HFFc6 (cell line): ENCODE results near the gene GALNT10. TPM values are rescaled to one million over a fixed set of nuclear protein-coding genes. Genes with fewer than 3 reads are reported as not detected.

ENCODE experiments used
- DNase-seq: peaks from one replicate; pipeline ENCODE4 v3.0.0-alpha.2; 2018
- H3K27ac Mint-ChIP-seq: 2 replicates; pipeline ENCODE4 v1.8.0; 2020; ENCODE audit warnings: mild to moderate bottlenecking, mixed read lengths
- H3K27me3 Mint-ChIP-seq: 2 replicates; pipeline ENCODE4 v1.8.0; 2021; ENCODE audit warnings: mild to moderate bottlenecking, moderate library complexity, mixed read lengths; ENCODE audit not compliant: insufficient read depth
- H3K36me3 Mint-ChIP-seq: 2 replicates; pipeline ENCODE4 v1.8.0; 2021; ENCODE audit warnings: low read depth, mixed read lengths
- H3K4me1 Mint-ChIP-seq: 2 replicates; pipeline ENCODE4 v1.8.0; 2020; ENCODE audit warnings: low read depth, mixed read lengths
- H3K4me3 Mint-ChIP-seq: 2 replicates; pipeline ENCODE4 v1.8.0; 2020; ENCODE audit warnings: mild to moderate bottlenecking, moderate library complexity, mixed read lengths
- H3K9me3 Mint-ChIP-seq: 2 replicates; pipeline ENCODE4 v1.8.0; 2020; ENCODE audit warnings: mild to moderate bottlenecking, mixed read lengths
- total RNA-seq, 6 experiments: library from RNA; stranded (reverse); fragmentation: NEBNext Ultra II Directional; extraction: Animal tissue kit (Norgen Biotek cat#: 25700); gene quantifications; 2 replicates in 1 of 6; 3 replicates in 5 of 6; pipeline ENCODE4 v1.2.3, GENCODE V29; 2021
- TF ChIP-seq, protein P1 (sequence below): fragments of 200-600 bp; sonication (generic); IDR thresholded peaks from 2 replicates; pipeline ENCODE4 v1.5.0; 2021; ENCODE audit warnings: antibody characterized with exemption, mild to moderate bottlenecking

GALNT10 gene
- total RNA-seq, 6 experiments from 2014 or later = 129 to 161 (median 157) TPM

DNA sequence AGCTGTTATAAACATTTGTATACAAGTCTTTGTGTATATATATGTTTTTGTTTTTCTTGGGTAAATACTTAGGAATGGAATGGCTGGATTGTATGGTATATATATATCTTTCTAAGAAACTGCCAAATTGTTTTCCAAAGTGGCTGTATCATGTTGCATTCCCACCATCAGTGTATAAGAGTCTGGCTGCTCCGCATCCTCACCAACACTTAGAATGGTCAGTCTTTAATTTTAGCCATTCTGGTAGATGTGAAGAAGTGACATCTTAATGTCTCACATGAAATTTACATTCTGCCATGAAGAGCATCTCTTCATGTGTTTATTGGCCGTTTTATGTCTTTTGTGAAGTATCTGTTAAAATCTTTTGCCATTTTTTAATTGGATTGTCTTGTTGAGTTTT lies 31.9 kb downstream of the GALNT10 start:
- Mint-ChIP-seq H3K4me3 (no peak overlapping the region; the same call in 1 of the 2 replicates), H3K27me3 (no peaks in the 10 kb centered on the region; the same call in none of the 2 replicates), H3K4me1 (peaks cover 63% of the 10 kb centered on the region), H3K36me3 (peaks cover 52% of the 10 kb centered on the region), H3K9me3 (peaks cover 10% of the 10 kb centered on the region), H3K27ac (peak overlapping the region; percentile 98)
- DNase-seq = no peak
- TF ChIP-seq, protein P1, sequence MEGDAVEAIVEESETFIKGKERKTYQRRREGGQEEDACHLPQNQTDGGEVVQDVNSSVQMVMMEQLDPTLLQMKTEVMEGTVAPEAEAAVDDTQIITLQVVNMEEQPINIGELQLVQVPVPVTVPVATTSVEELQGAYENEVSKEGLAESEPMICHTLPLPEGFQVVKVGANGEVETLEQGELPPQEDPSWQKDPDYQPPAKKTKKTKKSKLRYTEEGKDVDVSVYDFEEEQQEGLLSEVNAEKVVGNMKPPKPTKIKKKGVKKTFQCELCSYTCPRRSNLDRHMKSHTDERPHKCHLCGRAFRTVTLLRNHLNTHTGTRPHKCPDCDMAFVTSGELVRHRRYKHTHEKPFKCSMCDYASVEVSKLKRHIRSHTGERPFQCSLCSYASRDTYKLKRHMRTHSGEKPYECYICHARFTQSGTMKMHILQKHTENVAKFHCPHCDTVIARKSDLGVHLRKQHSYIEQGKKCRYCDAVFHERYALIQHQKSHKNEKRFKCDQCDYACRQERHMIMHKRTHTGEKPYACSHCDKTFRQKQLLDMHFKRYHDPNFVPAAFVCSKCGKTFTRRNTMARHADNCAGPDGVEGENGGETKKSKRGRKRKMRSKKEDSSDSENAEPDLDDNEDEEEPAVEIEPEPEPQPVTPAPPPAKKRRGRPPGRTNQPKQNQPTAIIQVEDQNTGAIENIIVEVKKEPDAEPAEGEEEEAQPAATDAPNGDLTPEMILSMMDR = no peak

DNA sequence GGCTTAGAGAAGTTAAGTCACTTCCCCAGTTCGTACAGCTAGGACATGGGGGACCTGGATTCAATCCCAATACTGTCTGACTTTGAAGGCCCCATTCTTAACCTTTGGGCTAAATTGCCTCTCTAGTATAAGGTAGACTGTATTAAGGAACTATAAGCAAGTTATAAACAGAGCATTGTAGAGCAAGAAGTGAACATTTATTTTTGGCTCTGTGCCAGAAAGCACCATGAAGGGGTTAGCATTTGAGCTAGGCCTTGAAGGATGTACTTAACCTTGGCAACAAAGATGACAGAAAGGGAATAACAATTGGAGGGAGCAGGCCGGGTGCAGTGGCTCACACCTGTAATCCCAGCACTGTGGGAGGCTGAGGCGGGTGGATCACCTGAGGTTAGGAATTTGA lies 32.8 kb downstream of the GALNT10 start:
- peaks cover 56% of the 10 kb centered on the region for H3K4me1 Mint-ChIP-seq
- TF ChIP-seq, protein P1 = no peak
- H3K9me3 Mint-ChIP-seq = peaks cover 17% of the 10 kb centered on the region
- no peak for DNase-seq
- H3K27me3 Mint-ChIP-seq = no peaks in the 10 kb centered on the region; the same call in none of the 2 replicates
- no peak overlapping the region for H3K27ac Mint-ChIP-seq
- no peak overlapping the region; the same call in 1 of the 2 replicates for H3K4me3 Mint-ChIP-seq
- H3K36me3 Mint-ChIP-seq = peaks cover 61% of the 10 kb centered on the region

DNA sequence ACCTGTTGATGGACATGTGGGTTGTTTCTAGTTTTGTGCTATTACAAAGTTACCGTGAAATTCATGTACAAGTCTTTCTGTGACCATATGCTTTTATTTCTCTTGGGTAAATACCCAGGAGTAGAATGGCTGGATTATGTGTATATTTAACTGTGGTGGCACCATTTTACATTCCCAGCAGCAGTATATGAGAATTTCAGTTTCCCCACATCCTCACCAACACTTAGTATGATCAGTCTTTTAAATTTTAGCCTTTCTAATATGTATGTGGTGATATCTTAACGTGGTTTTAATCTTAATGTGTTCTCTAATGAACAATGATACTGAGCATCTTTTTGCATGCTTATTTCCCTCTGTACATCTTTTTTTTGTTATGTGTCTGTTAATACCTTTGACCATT lies 36.6 kb downstream of the GALNT10 start:
- Mint-ChIP-seq H3K4me1 (peaks cover 31% of the 10 kb centered on the region), H3K27me3 (no peaks in the 10 kb centered on the region; the same call in none of the 2 replicates), H3K4me3 (no peak overlapping the region), H3K9me3 (peaks cover 17% of the 10 kb centered on the region), H3K36me3 (peaks cover 57% of the 10 kb centered on the region), H3K27ac (no peak overlapping the region)
- TF ChIP-seq, protein P1 = no peak
- no peak for DNase-seq

DNA sequence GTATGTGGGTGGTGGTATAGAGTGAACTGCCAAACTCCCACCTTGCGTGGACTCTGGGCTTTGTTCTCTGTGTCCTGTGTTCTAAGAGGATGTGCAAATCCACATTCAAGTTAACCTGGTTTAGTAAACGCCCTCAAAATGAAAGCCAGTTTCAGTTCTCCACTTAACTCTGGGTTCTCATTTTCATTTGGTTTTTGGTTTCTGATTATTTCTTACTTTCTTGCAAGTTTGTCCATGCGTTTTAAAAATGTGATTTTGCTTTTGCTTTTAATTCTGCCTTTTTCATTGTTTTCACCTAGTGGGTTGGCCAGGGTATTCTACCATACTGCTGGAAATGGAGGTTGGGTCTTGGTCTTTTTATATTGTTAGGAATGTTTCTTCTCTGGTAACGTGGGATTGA lies 38.2 kb downstream of the GALNT10 start:
- TF ChIP-seq, protein P1 = no peak
- H3K9me3 Mint-ChIP-seq = peaks cover 17% of the 10 kb centered on the region
- peaks cover 46% of the 10 kb centered on the region for H3K36me3 Mint-ChIP-seq
- H3K27me3 Mint-ChIP-seq = no peaks in the 10 kb centered on the region; the same call in none of the 2 replicates
- DNase-seq = no peak
- H3K27ac Mint-ChIP-seq = no peak overlapping the region; the same call in 1 of the 2 replicates
- no peak overlapping the region for H3K4me3 Mint-ChIP-seq
- peaks cover 16% of the 10 kb centered on the region for H3K4me1 Mint-ChIP-seq

DNA sequence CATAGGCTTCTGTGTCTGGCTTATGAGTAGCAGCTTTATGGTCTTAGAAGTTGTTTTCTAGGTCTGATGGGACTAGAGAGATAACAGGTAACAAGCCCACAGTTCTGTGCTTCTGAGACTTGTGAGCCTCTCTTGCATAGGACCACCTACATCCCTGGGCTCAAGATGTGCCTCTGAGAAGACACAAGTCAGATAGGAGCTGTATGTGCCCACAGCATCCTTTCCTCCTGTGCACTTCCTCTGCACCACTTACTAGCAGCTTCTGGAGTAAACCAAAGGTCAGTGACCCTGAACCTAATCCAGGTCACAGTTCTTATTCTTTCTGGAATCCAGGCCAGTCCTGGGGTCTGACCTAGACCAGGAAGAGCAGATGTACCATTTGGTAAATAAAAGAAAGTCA lies 40.0 kb downstream of the GALNT10 start:
- Mint-ChIP-seq H3K27me3 (no peaks in the 10 kb centered on the region; the same call in none of the 2 replicates), H3K36me3 (peaks cover 40% of the 10 kb centered on the region), H3K4me3 (no peak overlapping the region), H3K27ac (no peak overlapping the region), H3K9me3 (peaks cover 17% of the 10 kb centered on the region), H3K4me1 (peaks cover 15% of the 10 kb centered on the region)
- no peak for DNase-seq
- TF ChIP-seq, protein P1 = no peak

DNA sequence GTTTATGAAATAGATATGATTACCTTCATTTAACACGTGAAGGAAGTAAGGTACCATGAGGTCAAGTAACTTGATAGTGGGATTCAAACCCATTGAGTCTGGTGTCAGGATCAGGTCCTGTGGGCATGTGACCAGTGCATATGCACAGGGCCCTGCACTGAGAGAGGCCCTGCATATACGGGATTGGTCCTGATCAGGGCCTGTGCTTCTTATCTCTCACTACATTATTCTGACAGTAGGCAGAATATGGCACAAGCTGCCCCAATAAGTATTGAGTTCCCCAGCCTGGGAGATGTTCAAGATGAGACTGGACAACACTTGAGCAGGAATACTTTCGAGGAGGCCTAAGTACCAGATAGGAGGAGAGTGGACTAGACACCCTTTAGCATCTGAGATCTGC lies 44.0 kb downstream of the GALNT10 start:
- H3K27me3 Mint-ChIP-seq = no peaks in the 10 kb centered on the region; the same call in 1 of the 2 replicates
- 0 out of 2 replicates have a peak, but pooled peaks cover 7% of the 10 kb centered on the region for H3K36me3 Mint-ChIP-seq
- peaks cover 31% of the 10 kb centered on the region for H3K4me1 Mint-ChIP-seq
- H3K4me3 Mint-ChIP-seq = no peak overlapping the region
- DNase-seq = no peak
- TF ChIP-seq, protein P1 = no peak
- H3K9me3 Mint-ChIP-seq = no peaks in the 10 kb centered on the region
- H3K27ac Mint-ChIP-seq = no peak overlapping the region
